A673 (cell line): Measurements from ENCODE around the gene TACC3. TPM values are rescaled to one million over a fixed set of nuclear protein-coding genes. Genes with fewer than 3 reads are reported as not detected.

Source experiments
- BruUV-seq: library from RNA; stranded (reverse); fragments of 400-500 nt; replicated peaks from 2 replicates; lab custom pipeline; 2021; lab: Mats Ljungman, UMichigan
- CTCF ChIA-PET: fragments of 300-600 bp; sonication (Branson Sonifier 250); formaldehyde crosslinking; loops from one replicate; lab custom pipeline; 2022; ENCODE audit warnings: antibody characterized with exemption; lab: Charles Lee
- POLR2A ChIA-PET: fragments of 300-600 bp; sonication (Branson Sonifier 250); formaldehyde crosslinking; loops from one replicate; lab custom pipeline; 2022; ENCODE audit warnings: antibody characterized with exemption; ENCODE audit not compliant: low non-redundant PET; lab: Charles Lee
- DNase-seq: peaks from one replicate; pipeline ENCODE4 v3.0.0-alpha.2; 2015; ENCODE audit warnings: low spot score
- H3K27ac ChIP-seq: fragments of 200-600 bp; sonication (generic); 2 replicates; pipeline ENCODE4 v1.5.1; 2016; ENCODE audit warnings: mixed run types, low read depth, mild to moderate bottlenecking, mixed read lengths, antibody characterized with exemption, low read length; ENCODE audit not compliant: poor library complexity, severe bottlenecking
- H3K27me3 ChIP-seq: fragments of 200-600 bp; sonication (generic); replicated peaks from 2 replicates; pipeline ENCODE4 v1.6.1; 2017; ENCODE audit warnings: mixed run types, low read depth, mild to moderate bottlenecking, mixed read lengths, antibody characterized with exemption, low read length; ENCODE audit not compliant: insufficient read depth, poor library complexity
- H3K36me3 ChIP-seq: fragments of 200-600 bp; sonication (generic); 2 replicates; pipeline ENCODE4 v1.6.1; 2016; ENCODE audit warnings: mixed run types, mild to moderate bottlenecking, mixed read lengths, antibody characterized with exemption, low read length; ENCODE audit not compliant: insufficient read depth, poor library complexity, severe bottlenecking
- H3K4me1 ChIP-seq: fragments of 200-600 bp; sonication (generic); 2 replicates; pipeline ENCODE4 v1.6.1; 2017; ENCODE audit warnings: mixed run types, mild to moderate bottlenecking, mixed read lengths, antibody characterized with exemption, low read length; ENCODE audit not compliant: insufficient read depth, poor library complexity, severe bottlenecking
- H3K4me3 ChIP-seq: fragments of 200-600 bp; sonication (generic); 2 replicates; pipeline ENCODE4 v1.5.1; 2016; ENCODE audit warnings: low read depth, mixed run types, mild to moderate bottlenecking, mixed read lengths, low read length; ENCODE audit not compliant: poor library complexity, severe bottlenecking
- H3K9me3 ChIP-seq: fragments of 200-600 bp; sonication (generic); 2 replicates; pipeline ENCODE4 v1.6.1; 2016; ENCODE audit warnings: mixed run types, low read depth, mild to moderate bottlenecking, mixed read lengths, antibody characterized with exemption, low read length; ENCODE audit not compliant: poor library complexity, severe bottlenecking
- EZH2 ChIP-seq: fragments of 200-600 bp; sonication (generic); IDR thresholded peaks from 2 replicates; pipeline ENCODE4 v1.6.1; 2017; ENCODE audit warnings: borderline replicate concordance, low read depth, mild to moderate bottlenecking, mixed read lengths, antibody characterized with exemption, low read length; ENCODE audit not compliant: poor library complexity, severe bottlenecking
- intact Hi-C: fragments of 100-400 bp; cut with micrococcal nuclease; formaldehyde crosslinking; loops from one replicate; pipeline ENCODE4 v1.10.0; 2022; ENCODE audit not compliant: unreplicated experiment
- total RNA-seq: library from RNA; stranded (reverse); gene quantifications from 2 replicates; pipeline ENCODE4 v1.2.3, GENCODE V29; 2021
- TF ChIP-seq, protein P1 (sequence below): fragments of 300-800, 200-600 bp; sonication (generic); conservative IDR thresholded peaks from 2 replicates; pipeline ENCODE4 v1.5.1; 2017; ENCODE audit warnings: low read depth, mild to moderate bottlenecking, antibody characterized with exemption, low read length, moderate library complexity, mixed read lengths

TACC3 gene
- total RNA-seq, 1 experiment from 2014 or later: 246 TPM

DNA sequence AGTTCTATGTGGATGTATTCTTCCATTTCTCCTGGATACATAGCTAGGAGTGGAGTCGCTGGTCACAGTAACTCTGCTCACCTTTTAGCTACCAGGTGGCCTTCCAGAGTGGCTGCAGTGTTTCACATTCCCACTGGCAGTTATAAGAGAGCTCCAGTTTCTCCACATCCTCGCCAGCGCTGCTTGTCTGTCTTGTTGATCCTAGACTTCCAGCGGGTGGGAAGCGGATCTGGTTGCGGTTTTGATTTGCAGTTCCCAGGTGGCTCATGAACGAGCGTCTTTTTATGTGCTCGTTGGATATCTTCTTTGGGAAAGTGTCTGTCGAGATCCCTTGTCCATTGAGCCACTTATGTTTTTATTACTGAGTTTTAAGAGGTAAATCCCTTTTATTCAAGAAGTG, 11.6 kb downstream of the TACC3 start:
- H3K36me3 ChIP-seq: peaks cover 97% of the 10 kb centered on the region
- no peaks in the 10 kb centered on the region for H3K27me3 ChIP-seq
- no TSS peak for BruUV-seq
- peaks cover 11% of the 10 kb centered on the region for H3K9me3 ChIP-seq
- no peaks in the 10 kb centered on the region for H3K4me1 ChIP-seq
- ChIA-PET CTCF (interaction anchor here (0.8 kb wide), 1 partner anchor 23 kb away, joined by 3 read pairs; no protein-coding TSS in a partner anchor), POLR2A (interaction anchor here (0.5 kb wide), 1 partner anchor 116 kb away, joined by 5 read pairs; no protein-coding TSS in a partner anchor)
- intact Hi-C loops: no loop called here
- no peak overlapping the region for H3K4me3 ChIP-seq
- no peak for DNase-seq
- H3K27ac ChIP-seq: no peak overlapping the region
- TF ChIP-seq, protein P1, sequence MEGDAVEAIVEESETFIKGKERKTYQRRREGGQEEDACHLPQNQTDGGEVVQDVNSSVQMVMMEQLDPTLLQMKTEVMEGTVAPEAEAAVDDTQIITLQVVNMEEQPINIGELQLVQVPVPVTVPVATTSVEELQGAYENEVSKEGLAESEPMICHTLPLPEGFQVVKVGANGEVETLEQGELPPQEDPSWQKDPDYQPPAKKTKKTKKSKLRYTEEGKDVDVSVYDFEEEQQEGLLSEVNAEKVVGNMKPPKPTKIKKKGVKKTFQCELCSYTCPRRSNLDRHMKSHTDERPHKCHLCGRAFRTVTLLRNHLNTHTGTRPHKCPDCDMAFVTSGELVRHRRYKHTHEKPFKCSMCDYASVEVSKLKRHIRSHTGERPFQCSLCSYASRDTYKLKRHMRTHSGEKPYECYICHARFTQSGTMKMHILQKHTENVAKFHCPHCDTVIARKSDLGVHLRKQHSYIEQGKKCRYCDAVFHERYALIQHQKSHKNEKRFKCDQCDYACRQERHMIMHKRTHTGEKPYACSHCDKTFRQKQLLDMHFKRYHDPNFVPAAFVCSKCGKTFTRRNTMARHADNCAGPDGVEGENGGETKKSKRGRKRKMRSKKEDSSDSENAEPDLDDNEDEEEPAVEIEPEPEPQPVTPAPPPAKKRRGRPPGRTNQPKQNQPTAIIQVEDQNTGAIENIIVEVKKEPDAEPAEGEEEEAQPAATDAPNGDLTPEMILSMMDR: no peak

DNA sequence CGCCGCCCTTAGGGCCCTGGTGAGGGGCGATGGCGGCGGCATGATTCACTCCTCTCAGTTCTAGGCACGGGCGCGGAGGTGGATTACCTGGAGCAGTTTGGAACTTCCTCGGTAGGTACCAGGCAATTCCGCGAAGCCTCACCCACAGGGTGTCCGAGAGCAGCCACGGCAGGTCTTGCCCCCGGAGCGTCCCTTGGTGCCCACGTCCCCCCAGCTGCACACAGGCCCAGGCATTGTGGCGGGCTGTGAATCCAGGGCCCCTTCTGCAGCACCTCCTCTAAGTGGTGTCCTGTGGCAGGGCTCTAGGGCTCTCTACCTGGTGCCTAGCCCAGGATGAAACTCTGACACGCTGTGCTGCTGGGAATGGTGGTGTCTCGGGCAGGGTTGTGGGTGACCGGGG, 13.9 kb downstream of the TACC3 start:
- ChIA-PET CTCF (no interaction called here), POLR2A (no interaction called here)
- no peak for TF ChIP-seq EZH2
- TF ChIP-seq, protein P1: no peak
- no TSS peak for BruUV-seq
- H3K27ac ChIP-seq: no peak overlapping the region
- H3K4me1 ChIP-seq: no peaks in the 10 kb centered on the region
- no peak for DNase-seq
- H3K4me3 ChIP-seq: no peak overlapping the region
- peaks cover 17% of the 10 kb centered on the region for H3K9me3 ChIP-seq
- no peaks in the 10 kb centered on the region for H3K27me3 ChIP-seq
- intact Hi-C loops: no loop called here
- H3K36me3 ChIP-seq: peaks cover 97% of the 10 kb centered on the region

DNA sequence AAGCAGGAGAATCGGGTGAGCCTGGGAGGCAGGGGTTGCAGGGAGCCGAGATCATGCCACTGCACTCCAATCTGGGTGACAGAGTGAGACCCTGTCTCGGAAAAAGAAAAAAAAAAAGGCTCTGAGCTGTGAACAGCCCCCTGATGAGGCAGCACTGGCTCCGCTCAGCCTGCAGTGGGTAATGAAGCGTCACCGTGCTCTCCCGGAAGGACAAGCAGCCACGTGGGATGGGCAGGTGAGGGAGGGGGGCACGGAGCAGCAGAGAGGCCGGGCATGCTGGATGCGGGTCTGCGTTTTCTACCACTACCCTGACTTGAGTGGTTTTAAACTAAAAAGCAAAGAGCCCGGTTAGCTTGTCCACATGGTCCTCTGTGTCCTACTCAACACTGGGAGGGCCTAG, 15.5 kb downstream of the TACC3 start:
- peaks cover 17% of the 10 kb centered on the region for H3K9me3 ChIP-seq
- DNase-seq: no peak
- intact Hi-C loops: no loop called here
- no peak overlapping the region for H3K27ac ChIP-seq
- no peaks in the 10 kb centered on the region for H3K4me1 ChIP-seq
- H3K4me3 ChIP-seq: no peak overlapping the region
- H3K27me3 ChIP-seq: no peaks in the 10 kb centered on the region
- no TSS peak for BruUV-seq
- peaks cover 97% of the 10 kb centered on the region for H3K36me3 ChIP-seq
- ChIA-PET POLR2A (no interaction called here), CTCF (no interaction called here)
- TF ChIP-seq EZH2: no peak
- TF ChIP-seq, protein P1: no peak
